ENCODE data around the gene KDM1B. TPM values are rescaled to one million over a fixed set of nuclear protein-coding genes. Genes with fewer than 3 reads are reported as not detected.

Gene KDM1B
- total and polyA plus RNA-seq, 2 donors (not counting 3 experiments of a cell fraction or from before 2014, with no cell fraction given) = 3.0 to 10.8 TPM

DNA sequence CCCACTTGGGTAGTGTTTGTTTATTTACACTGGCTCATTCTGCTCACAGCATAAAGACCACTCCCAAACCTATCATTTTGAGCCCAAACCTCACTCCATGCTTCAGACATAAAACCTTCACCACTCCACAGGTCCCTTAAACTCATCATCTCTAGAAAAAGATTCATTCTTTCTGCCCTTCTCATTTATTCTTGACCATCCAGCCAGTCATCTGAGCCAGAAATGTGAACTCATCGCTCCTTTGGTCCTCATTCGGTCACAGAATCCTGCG is 12.7 kb upstream of the KDM1B start:
- CTCF ChIA-PET = no interaction called here
- Histone ChIP-seq H3K9me3 (replicated peaks; ENCODE audit: control insufficient read depth, insufficient read depth, low read length) (no peaks in the 10 kb centered on the region), H3K4me2 (ENCODE audit: insufficient read depth, low read length) (no peak overlapping the region), H3K79me2 (ENCODE audit: control insufficient read depth, insufficient read depth, low read length) (no peaks in the 10 kb centered on the region), H3K27me3 (ENCODE audit: control insufficient read depth in 2 of 2, insufficient read depth in 2 of 2, low read length in 2 of 2) (no peaks in the 10 kb centered on the region), H3K36me3 (ENCODE audit: control insufficient read depth in 2 of 2, extremely low read depth in 1 of 2, insufficient read depth in 2 of 2, low read length in 2 of 2) (peaks cover 0 to 1% of the 10 kb centered on the region in 2 experiments), H3K9ac (replicated peaks; ENCODE audit: extremely low read depth, insufficient read depth, low read length) (no peak overlapping the region), H4K20me1 (replicated peaks; ENCODE audit: control insufficient read depth, extremely low read depth, insufficient read depth, low read length) (no peaks in the 10 kb centered on the region), H3K4me1 (ENCODE audit: control insufficient read depth, extremely low read depth, insufficient read depth, low read length) (no peaks in the 10 kb centered on the region), H3K4me3 (replicated peaks in 1 of 3; ENCODE audit: insufficient read depth in 1 of 3, low read depth in 1 of 3, low read length in 3 of 3) (no peak overlapping the region), H2AFZ (ENCODE audit: low read depth, low read length) (no peak overlapping the region), H3K27ac (ENCODE audit: insufficient read depth, low read depth, low read length) (no peak overlapping the region), H3K9me1 (replicated peaks; ENCODE audit: control insufficient read depth, extremely low read depth, insufficient read depth, low read length) (no peaks in the 10 kb centered on the region)
- no TSS peak for BruUV-seq (replicated peaks)
- no peak for TF ChIP-seq POLR2AphosphoS5 (IDR thresholded peaks at IDR 0.05; ENCODE audit: insufficient read depth, low read depth, low read length)
- TF ChIP-seq, protein P1, sequence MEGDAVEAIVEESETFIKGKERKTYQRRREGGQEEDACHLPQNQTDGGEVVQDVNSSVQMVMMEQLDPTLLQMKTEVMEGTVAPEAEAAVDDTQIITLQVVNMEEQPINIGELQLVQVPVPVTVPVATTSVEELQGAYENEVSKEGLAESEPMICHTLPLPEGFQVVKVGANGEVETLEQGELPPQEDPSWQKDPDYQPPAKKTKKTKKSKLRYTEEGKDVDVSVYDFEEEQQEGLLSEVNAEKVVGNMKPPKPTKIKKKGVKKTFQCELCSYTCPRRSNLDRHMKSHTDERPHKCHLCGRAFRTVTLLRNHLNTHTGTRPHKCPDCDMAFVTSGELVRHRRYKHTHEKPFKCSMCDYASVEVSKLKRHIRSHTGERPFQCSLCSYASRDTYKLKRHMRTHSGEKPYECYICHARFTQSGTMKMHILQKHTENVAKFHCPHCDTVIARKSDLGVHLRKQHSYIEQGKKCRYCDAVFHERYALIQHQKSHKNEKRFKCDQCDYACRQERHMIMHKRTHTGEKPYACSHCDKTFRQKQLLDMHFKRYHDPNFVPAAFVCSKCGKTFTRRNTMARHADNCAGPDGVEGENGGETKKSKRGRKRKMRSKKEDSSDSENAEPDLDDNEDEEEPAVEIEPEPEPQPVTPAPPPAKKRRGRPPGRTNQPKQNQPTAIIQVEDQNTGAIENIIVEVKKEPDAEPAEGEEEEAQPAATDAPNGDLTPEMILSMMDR (IDR thresholded peaks at IDR 0.05; ENCODE audit: extremely low read depth in 1 of 2, insufficient read depth in 1 of 2, low read depth in 1 of 2, low read length in 2 of 2) = no peak
- TF ChIP-seq FOS (IDR thresholded peaks at IDR 0.05; ENCODE audit: borderline replicate concordance, insufficient read depth, low read length) = no peak
- TF ChIP-seq GATA2 (IDR thresholded peaks at IDR 0.05; ENCODE audit: insufficient read depth, insufficient read length, low read depth, low read length) = no peak
- no peak for TF ChIP-seq MYC (IDR thresholded peaks at IDR 0.05; ENCODE audit: low read depth, low read length)
- no peak for TF ChIP-seq POLR2A (IDR thresholded peaks at IDR 0.05; ENCODE audit: low read depth, low read length)
- no peak for TF ChIP-seq EZH2 (IDR thresholded peaks at IDR 0.05; ENCODE audit: borderline replicate concordance, low read depth, low read length, severe bottlenecking)
- TF ChIP-seq JUN (IDR thresholded peaks at IDR 0.05; ENCODE audit: borderline replicate concordance, insufficient read depth, insufficient read length, low read depth) = no peak
- TF ChIP-seq, protein P2, sequence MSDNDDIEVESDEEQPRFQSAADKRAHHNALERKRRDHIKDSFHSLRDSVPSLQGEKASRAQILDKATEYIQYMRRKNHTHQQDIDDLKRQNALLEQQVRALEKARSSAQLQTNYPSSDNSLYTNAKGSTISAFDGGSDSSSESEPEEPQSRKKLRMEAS (IDR thresholded peaks at IDR 0.05; ENCODE audit: insufficient read depth, insufficient read length) = no peak
- DNase-seq (ENCODE audit: low read depth, low spot score) (no peak), FAIRE-seq (no peak)
- POLR2A ChIA-PET = no interaction called here
- intact Hi-C loops (cut with micrococcal nuclease) = no loop called here
- dilution Hi-C loops (cut with MboI; ENCODE audit: extremely low pct_ligation_motif_present, low sequenced_read_pairs) = no loop called here
